Stromal cell of bone marrow (primary cell): ENCODE results near the gene SKA3.
A peak's percentile ranks its signal among the peaks of the same experiment; 100 is the strongest.

ENCODE experiments used
- DNase-seq: peaks from one replicate; pipeline ENCODE4 v3.0.0-alpha.2; 2012; ENCODE audit warnings: low read depth

SKA3 gene

GRCh38 chr13:21111546-21111945 lies 64.8 kb downstream of the SKA3 start:
- DNase-seq: no peak

- no peak for DNase-seq
These were observed 67.2 kb downstream of the SKA3 start for GRCh38 chr13:21109168-21109567.

- peak; percentile 39 for DNase-seq
These were observed 70.3 kb downstream of the SKA3 start for GRCh38 chr13:21106089-21106488.

- no peak for DNase-seq
These were observed 71.9 kb downstream of the SKA3 start for GRCh38 chr13:21104199-21105019.
